Measurements from ENCODE around the gene RIPOR1.

The RIPOR1 gene

GRCh38 chr16:67537270-67537635 lies 8.6 kb downstream of the RIPOR1 start:
- peak overlapping the region; percentile 75 for H3K4me3 ChIP-seq (ENCODE audit: low read depth, low read length)
- no peak for TF ChIP-seq CTCF (IDR thresholded peaks at IDR 0.05; ENCODE audit: low read depth, low read length)

- TF ChIP-seq CTCF (IDR thresholded peaks at IDR 0.05; ENCODE audit: low read depth, low read length): no peak
- peak overlapping the region; percentile 75 for H3K4me3 ChIP-seq (ENCODE audit: low read depth, low read length)
Measured at GRCh38 chr16:67537636-67538591, 9.3 kb downstream of the RIPOR1 start.

GRCh38 chr16:67538666-67539101 lies 10.1 kb downstream of the RIPOR1 start:
- H3K4me3 ChIP-seq (ENCODE audit: low read depth, low read length): peak overlapping the region; percentile 75

GRCh38 chr16:67539271-67539670 lies 10.6 kb downstream of the RIPOR1 start:
- H3K4me3 ChIP-seq (ENCODE audit: low read depth, low read length): no peak overlapping the region
- no peak for TF ChIP-seq CTCF (IDR thresholded peaks at IDR 0.05; ENCODE audit: low read depth, low read length)

More at GRCh38 chr16:67538666-67539101, 10.1 kb downstream of the RIPOR1 start:
- no peak for TF ChIP-seq CTCF (IDR thresholded peaks at IDR 0.05; ENCODE audit: low read depth, low read length)

GRCh38 chr16:67539691-67540635 lies 11.3 kb downstream of the RIPOR1 start:
- TF ChIP-seq CTCF (IDR thresholded peaks at IDR 0.05; ENCODE audit: low read depth, low read length): no peak
- H3K4me3 ChIP-seq (ENCODE audit: low read depth, low read length): no peak overlapping the region

GRCh38 chr16:67540756-67541155 lies 12.1 kb downstream of the RIPOR1 start:
- no peak overlapping the region for H3K4me3 ChIP-seq (ENCODE audit: low read depth, low read length)
- TF ChIP-seq CTCF (IDR thresholded peaks at IDR 0.05; ENCODE audit: low read depth, low read length): no peak

Data from WI38 (cell line).